ENCODE measurements around the gene MGMT. TPM values are rescaled to one million over a fixed set of nuclear protein-coding genes. Genes with fewer than 3 reads are reported as not detected.

The MGMT gene
- total and polyA plus RNA-seq, 9 of the 15 experiments (the other 6 are each of a cell fraction or from before 2014, with no cell fraction given), result 0.03 to 0.29 (median 0.11) TPM; not detected in 4

DNA sequence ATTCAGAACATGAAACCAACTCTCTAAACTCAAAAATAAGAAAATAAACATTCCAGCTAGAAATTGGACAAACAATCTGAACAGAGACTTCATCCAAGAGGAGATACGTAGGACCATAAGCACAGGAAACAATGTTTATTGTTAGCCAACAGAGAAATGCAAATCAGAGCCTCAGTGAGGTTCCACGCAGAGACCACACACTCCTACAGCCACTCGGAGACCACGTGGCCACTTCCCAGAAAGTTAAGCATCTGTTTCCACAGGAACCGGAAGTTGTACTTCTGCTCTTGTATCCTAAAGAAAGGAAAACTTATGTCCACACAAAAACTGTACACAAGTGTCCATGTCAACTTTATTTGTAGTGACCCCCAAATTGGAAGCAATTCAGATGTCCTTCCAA lies 214.8 kb downstream of the MGMT start:
- Histone ChIP-seq H4K20me1 (replicated peaks; ENCODE audit: control insufficient read depth, insufficient read depth, low read length) (no peaks in the 10 kb centered on the region; the same call in 1 of the 2 replicates), H3K27ac (ENCODE audit: extremely low read depth, low read depth, low read length) (no peak overlapping the region), H3K79me2 (ENCODE audit: control insufficient read depth, insufficient read depth, low read length) (no peaks in the 10 kb centered on the region), H3K4me1 (replicated peaks in 1 of 2; ENCODE audit: control insufficient read depth in 2 of 2, insufficient read depth in 2 of 2, low read length in 2 of 2) (no peaks in the 10 kb centered on the region), H3K4me3 (no peak overlapping the region), H3K9ac (ENCODE audit: insufficient read depth in 1 of 2, low read depth in 2 of 2, low read length in 2 of 2) (no peak overlapping the region), H2AFZ (ENCODE audit: low read depth, low read length) (no peak overlapping the region), H3K36me3 (ENCODE audit: control insufficient read depth, insufficient read depth, low read length) (no peaks in the 10 kb centered on the region), H3K27me3 (ENCODE audit: control insufficient read depth in 2 of 2, insufficient read depth in 2 of 2, low read length in 2 of 2) (peaks cover 0 to 17% of the 10 kb centered on the region in 2 experiments; a peak in 3 of 5 replicates), H3K9me3 (replicated peaks; ENCODE audit: control insufficient read depth, insufficient read depth, low read depth, low read length) (no peaks in the 10 kb centered on the region), H3K9me1 (ENCODE audit: control insufficient read depth, insufficient read depth, low read length) (no peaks in the 10 kb centered on the region), H3K4me2 (ENCODE audit: insufficient read depth, low read length) (no peak overlapping the region)
- FAIRE-seq (no peak), ATAC-seq (no peak), DNase-seq (ENCODE audit: extremely low read depth in 1 of 4, low spot score in 3 of 4) (no peak)
- WGBS (ENCODE audit: insufficient coverage, low coverage, missing lambda C conversion rate), result 2% methylated on average over 5 of the region's 5 CpGs
- POLR2A ChIA-PET, result no interaction called here
- intact Hi-C loops (cut with micrococcal nuclease) (no loop called here), in situ Hi-C loops (cut with MboI) (no loop called here)
- BruUV-seq (replicated peaks), result no TSS peak
- TF ChIP-seq, protein P1, sequence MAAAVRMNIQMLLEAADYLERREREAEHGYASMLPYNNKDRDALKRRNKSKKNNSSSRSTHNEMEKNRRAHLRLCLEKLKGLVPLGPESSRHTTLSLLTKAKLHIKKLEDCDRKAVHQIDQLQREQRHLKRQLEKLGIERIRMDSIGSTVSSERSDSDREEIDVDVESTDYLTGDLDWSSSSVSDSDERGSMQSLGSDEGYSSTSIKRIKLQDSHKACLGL (CRISPR knock-in tag; IDR thresholded peaks at IDR 0.05; ENCODE audit: borderline replicate concordance, poor library complexity, severe bottlenecking), result no peak
- TF ChIP-seq MEF2A (IDR thresholded peaks at IDR 0.05; ENCODE audit: control insufficient read depth, low read depth, low read length) (no peak), SMAD4 (CRISPR knock-in tag; conservative IDR thresholded peaks at IDR 0.05) (no peak), ZNF24 (IDR thresholded peaks at IDR 0.05) (no peak), RBM17 (IDR thresholded peaks at IDR 0.05; ENCODE audit: borderline replicate concordance, low read depth, low read length) (no peak), TRIM28 (IDR thresholded peaks at IDR 0.05) (no peak), NFE2 (IDR thresholded peaks at IDR 0.05; ENCODE audit: low read depth) (no peak), GABPB2 (CRISPR knock-in tag; conservative IDR thresholded peaks at IDR 0.05) (no peak), PHTF2 (CRISPR knock-in tag; IDR thresholded peaks at IDR 0.05) (no peak), E2F6 (IDR thresholded peaks at IDR 0.05; ENCODE audit: borderline replicate concordance in 1 of 2, extremely low read depth in 1 of 2, insufficient read depth in 1 of 2, insufficient read length in 1 of 2, low read depth in 1 of 2, low read length in 1 of 2, poor library complexity in 1 of 2, severe bottlenecking in 1 of 2) (no peak), SMAD3 (CRISPR knock-in tag; conservative IDR thresholded peaks at IDR 0.05) (no peak), NCOA1 (IDR thresholded peaks at IDR 0.05; ENCODE audit: low read depth) (no peak), THAP7 (CRISPR knock-in tag; IDR thresholded peaks at IDR 0.05) (no peak), WHSC1 (IDR thresholded peaks at IDR 0.05; ENCODE audit: low read length) (no peak)
- TF ChIP-seq, protein P2, sequence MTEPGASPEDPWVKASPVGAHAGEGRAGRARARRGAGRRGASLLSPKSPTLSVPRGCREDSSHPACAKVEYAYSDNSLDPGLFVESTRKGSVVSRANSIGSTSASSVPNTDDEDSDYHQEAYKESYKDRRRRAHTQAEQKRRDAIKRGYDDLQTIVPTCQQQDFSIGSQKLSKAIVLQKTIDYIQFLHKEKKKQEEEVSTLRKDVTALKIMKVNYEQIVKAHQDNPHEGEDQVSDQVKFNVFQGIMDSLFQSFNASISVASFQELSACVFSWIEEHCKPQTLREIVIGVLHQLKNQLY (CRISPR knock-in tag; conservative IDR thresholded peaks at IDR 0.05), result no peak
- TF ChIP-seq, protein P3, sequence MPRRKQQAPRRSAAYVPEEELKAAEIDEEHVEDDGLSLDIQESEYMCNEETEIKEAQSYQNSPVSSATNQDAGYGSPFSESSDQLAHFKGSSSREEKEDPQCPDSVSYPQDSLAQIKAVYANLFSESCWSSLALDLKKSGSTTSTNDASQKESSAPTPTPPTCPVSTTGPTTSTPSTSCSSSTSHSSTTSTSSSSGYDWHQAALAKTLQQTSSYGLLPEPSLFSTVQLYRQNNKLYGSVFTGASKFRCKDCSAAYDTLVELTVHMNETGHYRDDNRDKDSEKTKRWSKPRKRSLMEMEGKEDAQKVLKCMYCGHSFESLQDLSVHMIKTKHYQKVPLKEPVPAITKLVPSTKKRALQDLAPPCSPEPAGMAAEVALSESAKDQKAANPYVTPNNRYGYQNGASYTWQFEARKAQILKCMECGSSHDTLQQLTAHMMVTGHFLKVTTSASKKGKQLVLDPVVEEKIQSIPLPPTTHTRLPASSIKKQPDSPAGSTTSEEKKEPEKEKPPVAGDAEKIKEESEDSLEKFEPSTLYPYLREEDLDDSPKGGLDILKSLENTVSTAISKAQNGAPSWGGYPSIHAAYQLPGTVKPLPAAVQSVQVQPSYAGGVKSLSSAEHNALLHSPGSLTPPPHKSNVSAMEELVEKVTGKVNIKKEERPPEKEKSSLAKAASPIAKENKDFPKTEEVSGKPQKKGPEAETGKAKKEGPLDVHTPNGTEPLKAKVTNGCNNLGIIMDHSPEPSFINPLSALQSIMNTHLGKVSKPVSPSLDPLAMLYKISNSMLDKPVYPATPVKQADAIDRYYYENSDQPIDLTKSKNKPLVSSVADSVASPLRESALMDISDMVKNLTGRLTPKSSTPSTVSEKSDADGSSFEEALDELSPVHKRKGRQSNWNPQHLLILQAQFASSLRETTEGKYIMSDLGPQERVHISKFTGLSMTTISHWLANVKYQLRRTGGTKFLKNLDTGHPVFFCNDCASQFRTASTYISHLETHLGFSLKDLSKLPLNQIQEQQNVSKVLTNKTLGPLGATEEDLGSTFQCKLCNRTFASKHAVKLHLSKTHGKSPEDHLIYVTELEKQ (CRISPR knock-in tag; IDR thresholded peaks at IDR 0.05), result no peak
- CTCF ChIA-PET (ENCODE audit: low intra/inter-chr PET ratio), result no interaction called here

All from K562 (cell line).